A549 (cell line): ENCODE measurements around the gene F8.

ENCODE experiments used
- MAZ ChIP-seq: fragments of 150-350 bp; IDR thresholded peaks from 2 replicates; pipeline ENCODE4 v1.6.1; 2014; ENCODE audit warnings: antibody characterized with exemption, low read depth, low read length, borderline replicate concordance
- ZNF302 ChIP-seq: fragments of 250-450 bp; sonication (Bioruptor Pico); IDR thresholded peaks from 2 replicates; pipeline ENCODE4 v1.9.0; 2021; ENCODE audit warnings: inconsistent platforms, mild to moderate bottlenecking, moderate library complexity
- TF ChIP-seq, protein P1 (sequence below): fragments of 250-450 bp; sonication (Bioruptor Pico); IDR thresholded peaks from 2 replicates; pipeline ENCODE4 v1.5.0; 2021; ENCODE audit warnings: mild to moderate bottlenecking, moderate library complexity, borderline replicate concordance
- TF ChIP-seq, protein P2 (sequence below): IDR thresholded peaks from 2 replicates; pipeline ENCODE4 v1.6.1; 2012

DNA sequence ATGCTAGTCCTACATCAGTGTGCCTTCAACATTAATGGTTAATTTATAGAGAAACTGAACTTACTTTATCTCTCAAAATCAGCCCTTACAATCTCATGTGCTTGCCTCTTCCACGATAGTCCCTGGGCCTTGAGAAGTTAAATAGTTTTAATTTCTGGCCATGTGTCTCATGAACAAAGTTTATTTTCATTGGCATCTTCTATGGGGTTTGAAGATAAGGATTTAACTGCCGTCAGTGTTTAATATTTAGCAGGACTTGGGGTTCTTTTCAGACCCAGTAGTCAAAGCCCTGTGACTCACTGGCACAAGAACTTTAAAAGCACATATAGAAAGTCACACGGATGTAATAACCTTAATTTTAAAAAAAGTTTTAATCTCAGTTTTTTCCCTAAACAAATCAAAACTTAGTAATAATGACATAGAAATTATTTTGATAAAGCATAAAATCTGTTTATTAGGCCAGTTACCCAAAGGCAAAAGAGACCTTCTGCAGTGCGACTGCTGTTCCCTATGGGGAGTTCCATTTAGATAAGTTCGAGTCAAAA, 207.2 kb downstream of the F8 start:
- TF ChIP-seq, protein P1, sequence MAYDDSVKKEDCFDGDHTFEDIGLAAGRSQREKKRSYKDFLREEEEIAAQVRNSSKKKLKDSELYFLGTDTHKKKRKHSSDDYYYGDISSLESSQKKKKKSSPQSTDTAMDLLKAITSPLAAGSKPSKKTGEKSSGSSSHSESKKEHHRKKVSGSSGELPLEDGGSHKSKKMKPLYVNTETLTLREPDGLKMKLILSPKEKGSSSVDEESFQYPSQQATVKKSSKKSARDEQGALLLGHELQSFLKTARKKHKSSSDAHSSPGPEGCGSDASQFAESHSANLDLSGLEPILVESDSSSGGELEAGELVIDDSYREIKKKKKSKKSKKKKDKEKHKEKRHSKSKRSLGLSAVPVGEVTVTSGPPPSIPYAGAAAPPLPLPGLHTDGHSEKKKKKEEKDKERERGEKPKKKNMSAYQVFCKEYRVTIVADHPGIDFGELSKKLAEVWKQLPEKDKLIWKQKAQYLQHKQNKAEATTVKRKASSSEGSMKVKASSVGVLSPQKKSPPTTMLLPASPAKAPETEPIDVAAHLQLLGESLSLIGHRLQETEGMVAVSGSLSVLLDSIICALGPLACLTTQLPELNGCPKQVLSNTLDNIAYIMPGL (CRISPR knock-in tag) = no peak
- TF ChIP-seq MAZ (no peak), ZNF302 (no peak)
- TF ChIP-seq, protein P2, sequence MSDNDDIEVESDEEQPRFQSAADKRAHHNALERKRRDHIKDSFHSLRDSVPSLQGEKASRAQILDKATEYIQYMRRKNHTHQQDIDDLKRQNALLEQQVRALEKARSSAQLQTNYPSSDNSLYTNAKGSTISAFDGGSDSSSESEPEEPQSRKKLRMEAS = no peak
